ENCODE data around the gene NOXO1.
"Not testable (repeated sequence)": the region's sequence is repeated elsewhere in the genome, so short reads cannot be mapped to it uniquely, and the experiment has no call there.

The NOXO1 gene

DNA sequence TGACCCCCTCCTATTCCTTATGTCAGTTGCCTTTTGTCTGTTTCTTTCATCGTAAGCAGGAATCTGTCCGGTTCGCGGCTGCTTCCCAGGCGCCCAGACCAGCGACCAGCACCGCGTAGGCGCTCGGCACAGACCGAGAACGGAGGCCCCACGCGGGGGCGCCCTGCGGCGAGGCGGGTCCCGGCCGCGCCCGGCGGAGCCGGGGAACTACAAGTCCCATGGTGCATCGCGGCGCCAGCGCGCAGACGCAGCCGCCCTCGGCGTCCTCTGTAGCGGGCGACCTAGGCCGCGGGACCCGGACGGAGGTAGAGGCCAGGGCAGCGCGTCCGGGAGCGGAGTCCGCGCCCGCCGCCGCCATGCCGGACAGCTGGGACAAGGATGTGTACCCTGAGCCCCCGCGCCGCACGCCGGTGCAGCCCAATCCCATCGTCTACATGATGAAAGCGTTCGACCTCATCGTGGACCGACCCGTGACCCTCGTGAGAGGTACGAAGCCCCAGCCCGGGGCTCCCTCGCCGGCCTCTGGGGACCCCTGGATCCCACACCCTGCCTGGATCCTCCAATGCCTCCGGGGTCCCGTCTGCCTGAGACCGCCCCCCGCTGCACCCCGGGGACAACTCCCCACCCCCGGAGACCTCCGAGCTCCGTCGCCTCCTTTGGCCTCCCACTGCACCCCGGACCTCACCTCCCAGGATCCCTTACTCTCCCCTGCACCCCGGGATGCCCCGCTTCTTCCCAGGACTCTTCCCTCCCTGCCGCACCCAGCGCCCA is 21.8 kb downstream of the NOXO1 start, which contains the start of gene NDUFB10:
Gene NDUFB10 (plus strand): TSS at position 270 of the 771 bp plus-strand sequence. CDS start 87 bp downstream, at position 357.
- peak; percentile 87 to 90 for DNase-seq

DNA sequence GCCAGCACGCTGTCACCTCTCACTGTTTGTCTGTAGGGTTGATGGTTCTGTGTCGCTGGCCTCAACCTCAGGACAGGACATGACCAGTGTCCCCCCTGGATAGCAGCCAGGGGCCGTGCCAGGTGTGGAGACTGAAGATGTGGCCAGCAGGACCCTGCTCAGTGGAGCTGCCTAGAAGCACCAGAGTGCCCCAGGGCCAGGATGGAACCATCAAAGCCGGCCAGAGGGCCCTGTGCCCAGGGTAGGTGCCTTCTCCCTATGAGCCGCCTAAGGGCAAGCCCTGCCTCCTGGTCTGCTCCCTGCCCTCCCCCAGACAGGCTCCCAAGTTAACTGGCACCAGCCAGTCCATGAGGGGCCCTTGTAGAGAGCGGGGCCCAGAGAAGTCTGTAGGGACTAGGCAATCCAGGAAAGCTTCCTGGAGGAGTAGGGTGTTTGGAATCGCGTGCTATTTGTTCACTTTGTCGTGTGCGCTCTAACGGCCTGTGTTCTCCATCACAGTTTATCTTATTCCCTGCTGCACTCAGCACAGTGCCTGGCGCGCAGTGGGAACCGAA is 22.5 kb downstream of the NOXO1 start:
- DNase-seq, result no peak

DNA sequence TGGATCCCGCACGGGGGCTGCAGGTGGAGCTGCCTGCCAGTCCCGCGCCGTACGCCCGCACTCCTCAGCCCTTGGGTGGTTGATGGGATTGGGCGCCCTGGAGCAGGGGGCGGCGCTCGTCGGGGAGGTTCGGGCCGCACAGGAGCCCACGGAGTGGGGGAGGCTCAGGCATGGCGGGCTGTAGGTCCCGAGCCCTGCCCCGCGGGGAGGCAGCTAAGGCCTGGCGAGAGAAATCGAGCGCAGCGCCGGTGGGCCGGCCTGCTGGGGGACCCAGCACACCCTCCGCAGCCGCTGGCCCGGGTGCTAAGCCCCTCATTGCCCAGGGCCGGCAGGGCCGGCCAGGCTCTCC is 23.2 kb downstream of the NOXO1 start:
- not testable (repeated sequence) for DNase-seq

DNA sequence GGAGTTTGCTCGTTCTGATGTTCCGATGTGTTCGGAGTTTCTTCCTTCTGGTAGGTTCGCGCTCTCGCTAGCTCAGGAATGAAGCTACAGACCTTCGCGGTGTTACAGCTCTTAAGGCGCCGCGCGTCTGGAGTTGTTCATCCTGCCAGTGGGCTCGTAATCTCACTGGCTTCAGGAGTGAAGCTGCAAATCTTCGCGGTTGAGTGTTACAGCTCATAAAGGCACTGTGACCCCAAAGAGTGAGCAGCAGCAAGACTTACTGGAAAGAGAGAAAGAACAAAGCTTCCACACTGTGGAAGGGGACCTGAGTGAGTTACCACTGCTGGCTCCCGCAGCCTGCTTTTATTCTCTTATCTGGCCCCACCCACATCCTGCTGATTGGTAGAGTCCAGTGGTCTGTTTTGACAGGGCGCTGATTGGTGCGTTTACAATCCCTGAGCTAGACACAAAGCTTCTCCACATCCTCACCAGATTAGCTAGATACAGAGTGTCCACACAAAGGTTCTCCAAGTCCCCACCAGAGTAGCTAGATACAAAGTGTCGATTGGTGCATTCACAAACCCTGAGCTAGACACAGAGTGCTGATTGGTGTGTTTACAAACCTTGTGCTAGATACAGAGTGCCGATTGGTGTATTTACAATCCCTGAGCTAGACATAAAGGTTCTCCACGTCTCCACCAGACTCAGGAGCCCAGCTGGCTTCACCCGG is 23.7 kb downstream of the NOXO1 start:
- DNase-seq, result not testable (repeated sequence)

DNA sequence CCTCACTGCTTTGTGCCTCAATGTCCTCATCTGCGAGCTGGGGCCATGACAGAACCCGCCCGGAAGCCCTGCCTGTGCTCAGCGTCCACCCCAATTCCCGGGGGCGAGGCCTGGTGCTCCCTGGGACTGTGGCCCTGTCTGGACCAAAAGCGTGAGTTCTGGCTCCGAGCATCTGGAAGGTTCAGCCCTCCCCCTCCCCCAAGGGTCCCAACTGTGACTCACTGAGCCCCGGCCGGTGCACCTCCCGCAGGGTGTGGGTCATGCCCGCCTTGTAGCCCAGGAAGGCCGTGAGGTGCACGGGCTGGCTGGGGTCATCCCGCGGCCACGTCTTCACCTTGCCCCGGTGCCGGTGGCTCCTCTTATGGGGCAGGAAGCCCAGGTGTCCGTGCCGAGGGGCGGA is 27.5 kb downstream of the NOXO1 start:
- no peak for DNase-seq

DNA sequence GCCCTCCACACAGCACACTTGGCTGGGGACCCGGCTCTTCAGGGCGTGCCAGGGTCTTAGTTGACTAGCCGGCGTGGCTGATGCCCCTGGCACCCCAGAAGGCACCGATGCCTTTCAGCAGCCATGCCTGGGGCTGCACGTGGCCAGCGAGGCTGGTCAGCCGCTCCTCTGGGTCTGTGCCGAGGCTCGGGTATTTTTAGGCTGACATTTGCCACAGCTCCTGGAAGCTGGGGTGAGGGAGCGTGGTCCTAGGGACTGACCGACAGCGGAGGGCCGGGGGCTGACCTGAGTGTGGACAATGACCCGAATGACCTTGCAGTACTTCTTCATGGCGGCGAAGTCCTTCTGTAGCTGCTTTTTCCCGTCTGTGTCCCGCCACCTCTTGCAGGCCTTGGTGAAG is 30.7 kb downstream of the NOXO1 start:
- DNase-seq, result no peak

DNA sequence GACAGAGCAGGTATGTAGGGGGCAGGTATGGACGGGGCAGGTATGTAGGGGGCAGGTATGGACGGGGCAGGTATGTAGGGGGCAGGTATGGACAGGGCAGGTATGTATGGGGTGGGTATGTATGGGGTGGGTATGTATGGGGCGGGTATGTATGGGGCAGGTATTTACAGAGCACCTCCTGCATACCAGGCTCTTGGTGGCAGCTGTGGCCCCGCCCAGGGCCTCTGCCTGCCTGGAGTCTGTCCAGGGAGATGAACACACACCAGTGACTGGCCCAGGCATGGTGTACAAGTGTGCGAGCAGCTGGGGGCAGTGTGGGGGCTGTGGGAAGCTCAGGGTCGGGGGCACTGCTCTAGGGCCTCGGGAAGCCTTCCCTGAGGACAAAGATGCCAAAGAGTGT is 31.2 kb downstream of the NOXO1 start:
- DNase-seq, result no peak

DNA sequence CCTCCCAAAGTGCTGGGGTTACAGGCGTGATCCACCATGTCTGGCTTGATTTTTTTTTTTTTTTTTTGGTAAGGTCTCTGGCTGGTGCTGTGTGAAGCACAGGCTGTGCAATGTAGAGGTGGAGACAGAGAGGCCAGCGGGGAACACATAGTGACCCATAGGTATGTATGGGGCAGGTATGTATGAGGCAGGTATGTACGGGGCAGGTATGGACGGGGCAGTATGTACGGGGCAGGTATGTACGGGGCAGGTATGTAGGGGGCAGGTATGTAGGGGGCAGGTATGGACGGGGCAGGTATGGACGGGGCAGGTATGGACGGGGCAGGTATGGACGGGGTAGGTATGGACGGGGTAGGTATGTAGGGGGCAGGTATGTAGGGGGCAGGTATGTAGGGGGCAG is 31.8 kb downstream of the NOXO1 start:
- no peak for DNase-seq

DNA sequence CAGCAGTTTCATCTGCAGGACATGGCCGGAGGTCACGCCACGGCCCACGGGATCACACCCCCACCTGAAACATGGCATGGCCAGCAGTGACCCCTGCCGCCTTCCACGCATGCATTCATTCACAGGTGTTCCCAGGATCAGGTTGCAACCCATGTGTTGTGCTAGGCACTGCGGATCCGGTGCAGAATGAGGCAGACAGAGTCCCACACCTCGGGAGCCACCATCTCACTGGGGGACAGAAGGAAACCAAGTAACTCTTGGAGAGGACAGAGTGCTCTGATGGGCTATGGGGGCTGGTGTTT is 33.9 kb downstream of the NOXO1 start:
- DNase-seq, result no peak

DNA sequence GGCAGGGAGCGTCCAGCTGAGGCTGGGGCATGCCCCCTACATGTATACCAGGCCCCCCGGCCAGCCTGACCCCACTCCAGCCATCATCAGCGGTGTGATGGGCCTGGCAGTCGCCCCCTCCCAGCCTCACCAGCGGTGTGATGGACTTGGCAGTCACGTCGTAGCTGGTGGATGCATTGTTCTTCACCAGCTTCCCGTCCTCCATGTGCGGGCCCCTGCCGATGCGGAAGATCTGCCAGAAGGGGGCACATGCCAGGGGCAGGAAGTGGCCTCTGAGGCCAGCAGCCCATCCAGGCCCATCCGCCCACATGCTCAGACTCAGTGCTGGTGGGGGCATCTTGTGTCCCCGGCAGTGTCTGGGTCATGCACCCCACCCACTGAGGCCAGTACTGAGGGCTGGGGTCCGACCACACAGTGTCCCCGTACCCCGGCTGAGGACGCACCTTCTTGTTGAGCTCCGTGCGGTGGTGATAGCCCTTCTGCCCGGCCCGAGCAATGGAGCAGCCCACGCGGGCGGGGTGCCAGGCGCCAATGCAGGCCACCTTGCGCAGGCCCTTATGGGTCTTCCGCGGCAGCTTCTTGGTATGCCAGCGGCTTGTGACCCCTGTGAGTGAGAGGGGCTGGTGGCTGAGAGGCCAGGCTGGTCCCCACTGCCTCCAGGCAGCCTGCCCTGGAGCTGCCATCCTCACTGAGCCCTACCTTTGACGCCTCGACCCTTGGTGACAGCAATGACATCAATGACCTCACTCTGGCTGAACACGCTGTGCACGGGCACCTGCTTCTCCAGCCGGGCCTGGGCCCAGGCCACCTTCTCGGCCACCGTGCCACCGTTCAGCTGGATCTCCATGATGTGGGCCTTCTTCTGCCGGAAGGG is 34.5 kb downstream of the NOXO1 start:
- DNase-seq, result no peak

DNA sequence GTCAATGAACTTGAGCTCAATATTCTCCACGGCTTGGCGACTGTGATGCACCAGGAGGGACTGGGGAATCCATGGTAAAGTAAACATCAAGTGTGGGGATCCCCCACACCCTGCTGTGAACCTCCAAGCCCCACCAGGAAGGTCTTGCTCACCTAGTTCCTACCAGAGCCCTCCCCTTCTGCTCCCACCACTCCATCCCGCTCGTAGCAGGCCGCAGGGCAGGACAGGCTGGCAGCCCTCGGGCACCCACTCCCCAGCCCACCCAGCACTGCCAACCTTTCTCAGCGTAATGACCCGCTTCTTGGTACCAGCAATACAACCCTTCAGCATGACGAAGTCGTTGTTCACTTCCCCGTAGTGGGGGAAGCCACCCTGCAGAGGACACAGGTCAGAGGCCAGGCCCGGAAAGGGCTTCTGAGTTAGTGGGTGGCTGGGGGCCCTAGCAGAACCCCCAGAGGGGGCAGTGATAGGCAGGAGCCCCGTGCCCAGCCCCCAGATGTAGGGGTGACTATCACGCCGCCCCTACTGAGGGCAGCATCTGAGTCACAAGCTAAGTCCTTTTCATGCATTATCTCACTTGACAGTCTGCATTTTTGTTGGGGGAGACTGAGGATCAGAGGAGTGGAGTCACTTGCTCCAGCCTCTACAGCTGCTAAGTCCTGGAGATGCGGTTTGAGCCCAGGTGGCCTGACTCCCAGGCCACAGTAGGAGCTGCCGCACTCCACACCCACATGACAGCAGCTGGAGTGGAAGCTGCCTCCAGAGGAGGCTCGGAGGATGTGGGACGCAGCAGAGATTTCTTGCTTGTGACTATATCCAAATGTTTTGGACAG is 35.5 kb downstream of the NOXO1 start:
- no peak for DNase-seq

DNA sequence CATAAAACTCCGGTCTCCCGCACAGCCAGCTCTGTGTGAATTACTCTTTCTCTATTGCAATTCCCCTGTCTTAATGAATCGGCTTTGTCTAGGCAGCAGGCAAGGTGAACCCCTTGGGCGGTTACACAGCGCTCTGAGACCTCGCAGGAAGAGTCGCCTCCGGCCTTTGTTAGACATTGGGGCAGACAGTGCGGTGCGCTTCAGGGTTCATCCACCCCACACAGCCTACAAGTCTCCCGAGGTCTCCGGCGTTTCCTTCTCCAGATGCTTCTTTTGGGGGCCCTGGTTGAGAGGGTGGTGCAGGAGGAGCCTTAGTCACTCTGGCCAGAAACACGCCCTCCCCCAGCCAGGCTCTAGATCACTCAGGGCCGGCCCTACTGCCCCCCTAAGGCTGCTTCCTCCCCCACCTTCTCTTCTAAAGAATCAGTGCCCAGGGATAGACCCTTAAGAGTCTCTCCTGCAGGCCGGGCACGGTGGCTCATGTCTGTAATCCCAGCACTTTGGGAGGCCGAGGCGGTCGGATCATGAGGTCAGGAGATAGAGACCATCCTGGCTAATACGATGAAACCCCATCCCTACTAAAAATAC is 36.6 kb downstream of the NOXO1 start:
- DNase-seq, result no peak

DNA sequence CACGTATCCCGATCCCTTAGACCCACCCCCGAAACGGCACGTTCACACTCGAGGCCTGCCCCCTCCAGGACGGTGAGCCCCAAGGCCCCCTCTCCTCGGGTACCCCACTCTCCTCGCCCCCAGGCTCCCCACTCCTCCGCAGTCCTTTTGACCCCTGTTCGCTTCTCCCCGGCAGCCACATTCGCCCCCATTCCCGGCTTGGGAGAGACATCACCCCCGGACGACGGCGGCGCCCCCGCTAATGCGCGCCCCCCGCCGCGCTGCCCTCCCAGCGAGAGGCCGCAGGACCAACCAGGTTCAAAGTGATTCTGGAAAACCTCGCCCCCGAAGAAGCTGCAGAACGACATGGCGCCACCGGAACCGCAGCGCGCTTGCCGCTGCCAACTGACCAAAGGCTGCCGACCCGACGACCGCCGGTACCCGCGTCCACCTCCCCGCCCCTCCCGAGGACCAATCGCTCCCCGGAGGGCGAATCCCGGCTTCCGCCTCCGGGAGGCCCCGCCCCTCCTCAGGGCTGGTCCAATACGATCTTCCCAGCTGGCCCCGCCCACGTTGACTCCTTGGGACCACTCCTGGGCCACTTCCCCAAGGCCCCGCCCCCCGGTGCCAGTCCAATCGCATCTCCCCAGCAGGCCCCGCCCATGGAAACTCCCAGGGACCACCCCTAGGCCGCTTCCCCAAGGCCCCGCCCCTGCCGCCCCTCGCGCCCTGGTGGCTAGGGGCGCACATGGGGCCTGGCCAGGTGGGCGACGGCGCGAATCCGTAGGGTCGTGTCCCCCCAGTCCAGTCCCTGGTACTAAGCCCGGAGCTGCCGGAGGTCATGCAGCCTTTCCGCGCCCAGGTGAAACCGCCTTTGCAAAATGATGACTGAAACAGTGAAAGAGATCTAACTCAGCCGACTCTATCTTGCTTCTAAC is 38.2 kb downstream of the NOXO1 start, which contains the start of gene MSRB1:
Gene MSRB1 (minus strand): TSS at position 390 of the 917 bp plus-strand sequence. CDS start 43 bp downstream, at position 347.
- DNase-seq, result peak; percentile 99 to 100

DNA sequence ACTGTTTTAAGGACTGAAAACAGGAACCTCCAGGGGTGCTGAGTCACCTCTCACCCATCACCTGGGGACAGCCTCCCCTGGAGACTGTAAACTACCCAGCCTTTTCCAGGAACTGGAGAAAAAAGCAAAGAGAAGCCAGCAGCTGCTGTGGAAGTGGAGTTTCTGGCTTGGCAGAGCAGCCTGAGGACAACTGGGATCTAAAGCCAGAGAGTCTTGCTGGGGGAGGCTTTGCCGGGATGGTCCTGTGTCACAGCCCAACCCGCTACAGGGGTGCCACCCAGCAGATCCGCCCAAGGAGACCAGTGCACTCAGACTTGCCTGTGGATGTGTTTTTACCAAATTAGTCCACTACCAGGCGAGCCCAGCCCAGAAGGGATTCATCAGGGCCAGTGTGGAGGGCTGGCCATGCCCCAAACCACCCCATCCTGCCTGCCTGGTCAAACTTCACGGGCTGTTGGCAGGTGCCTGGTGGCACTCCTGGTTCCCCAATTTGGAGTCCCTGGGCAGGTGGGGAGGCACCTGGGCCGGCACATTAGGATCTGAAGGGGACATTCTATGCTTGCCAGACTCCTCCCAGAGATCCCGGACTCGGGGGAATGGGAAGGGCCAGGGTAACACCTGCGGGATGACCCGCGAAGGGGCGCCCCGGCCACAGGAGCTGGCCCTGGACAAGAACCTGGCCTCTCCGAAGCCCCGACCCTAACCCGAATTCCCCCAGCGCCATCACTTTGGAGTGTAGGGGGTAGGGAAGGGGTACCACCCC is 39.0 kb downstream of the NOXO1 start:
- no peak for DNase-seq

DNA sequence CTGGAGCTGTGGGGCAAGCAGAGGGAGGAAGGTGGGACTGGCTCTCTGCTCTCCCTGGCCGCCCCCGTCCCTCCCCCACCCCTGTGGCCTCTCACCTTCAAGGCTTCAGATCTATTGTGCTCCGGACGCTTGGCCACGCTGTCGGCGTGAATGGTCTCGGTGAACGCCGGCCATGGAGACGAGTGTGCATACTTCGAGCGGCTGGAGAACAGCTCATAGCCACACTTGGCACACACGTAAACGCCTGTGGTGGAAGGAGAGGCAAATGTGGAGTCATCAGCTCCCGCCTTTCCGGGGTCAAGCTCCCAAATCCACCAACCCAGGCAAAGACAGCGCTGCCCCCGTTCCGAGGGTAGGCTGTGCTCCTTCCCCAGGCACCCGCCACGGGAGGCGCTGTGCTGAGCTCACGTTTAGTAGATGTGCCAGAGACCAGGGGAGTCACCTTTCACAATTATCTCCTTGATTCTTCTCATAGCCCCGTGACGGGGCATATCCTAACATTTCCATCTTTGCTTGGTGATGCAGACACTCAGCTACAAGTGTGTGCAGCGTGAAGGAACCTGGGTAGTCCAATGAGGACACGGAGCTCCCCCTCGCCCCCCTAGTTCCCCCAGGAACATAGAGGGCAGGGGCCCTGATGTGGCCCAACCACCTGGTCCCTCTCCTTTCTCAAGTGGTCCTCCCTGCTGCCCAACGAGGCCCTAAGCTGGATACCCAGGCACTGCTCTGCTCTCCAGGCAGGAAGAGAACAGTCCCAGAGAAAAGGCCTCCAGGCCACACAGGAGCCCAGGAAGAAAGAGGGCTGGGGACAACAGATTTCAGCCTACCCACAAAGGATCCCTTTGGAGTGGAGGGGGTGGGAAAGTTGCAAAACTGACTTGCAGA is 39.9 kb downstream of the NOXO1 start:
- no peak for DNase-seq

DNA sequence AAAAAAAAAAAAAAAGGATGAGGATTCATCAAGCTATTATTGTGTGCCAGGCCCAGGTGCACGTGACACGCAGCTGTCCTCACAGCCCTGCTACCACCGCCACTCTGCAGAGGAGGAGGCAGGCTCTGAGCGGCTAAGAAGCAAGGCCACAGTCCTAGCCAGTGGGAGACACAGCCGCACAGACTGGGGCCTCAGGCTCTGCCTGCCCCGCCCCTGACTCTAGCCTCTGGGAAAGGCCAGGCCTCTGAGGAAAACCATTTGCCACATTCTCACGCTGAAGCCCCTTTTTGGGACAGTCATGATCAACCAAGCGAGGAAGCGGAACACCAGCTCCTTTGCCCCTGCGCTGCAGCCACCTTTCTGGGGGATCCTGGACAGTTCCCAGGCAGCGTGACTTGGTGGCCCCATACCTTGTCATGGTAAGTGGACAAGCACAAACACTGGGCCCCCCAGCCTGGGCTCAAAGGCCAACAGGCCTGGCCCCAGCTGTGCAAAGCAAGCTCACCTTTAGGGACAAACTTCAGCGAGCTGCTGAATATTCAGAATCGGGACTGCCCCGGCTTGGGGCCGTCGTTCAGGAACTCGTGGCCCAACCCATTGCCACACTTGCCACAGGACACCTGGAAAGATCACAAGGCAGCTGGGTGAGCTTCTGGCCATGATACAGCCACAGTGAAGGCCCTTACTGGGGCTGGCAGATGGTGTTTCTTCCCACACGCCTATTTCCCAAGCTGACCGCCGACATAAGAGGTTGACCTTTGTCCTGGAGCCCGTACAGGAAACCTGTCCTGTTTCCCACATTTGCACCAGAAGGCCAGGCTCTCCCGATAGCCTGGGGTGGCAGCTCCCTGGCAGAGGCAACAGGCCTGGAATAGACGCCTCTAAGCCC is 40.8 kb downstream of the NOXO1 start:
- no peak for DNase-seq

DNA sequence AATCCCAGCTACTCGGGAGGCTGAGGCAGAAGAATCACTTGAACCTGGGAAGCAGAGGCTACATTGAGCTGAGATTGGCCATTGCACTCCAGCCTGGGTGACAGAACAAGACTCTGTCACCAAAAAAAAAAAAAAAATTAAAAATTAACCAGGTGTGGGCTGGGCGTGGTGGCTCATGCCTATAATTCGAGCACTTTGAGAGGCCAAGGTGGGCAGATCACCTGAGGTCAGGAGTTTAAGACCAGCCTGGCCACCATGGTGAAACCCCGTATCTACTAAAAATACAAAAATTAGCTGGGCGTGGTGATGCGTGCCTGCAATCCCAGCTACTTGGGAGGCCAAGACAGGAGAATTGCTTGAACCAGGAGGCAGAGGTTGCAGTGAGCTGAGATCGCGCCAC is 41.4 kb downstream of the NOXO1 start:
- not testable (repeated sequence) for DNase-seq

DNA sequence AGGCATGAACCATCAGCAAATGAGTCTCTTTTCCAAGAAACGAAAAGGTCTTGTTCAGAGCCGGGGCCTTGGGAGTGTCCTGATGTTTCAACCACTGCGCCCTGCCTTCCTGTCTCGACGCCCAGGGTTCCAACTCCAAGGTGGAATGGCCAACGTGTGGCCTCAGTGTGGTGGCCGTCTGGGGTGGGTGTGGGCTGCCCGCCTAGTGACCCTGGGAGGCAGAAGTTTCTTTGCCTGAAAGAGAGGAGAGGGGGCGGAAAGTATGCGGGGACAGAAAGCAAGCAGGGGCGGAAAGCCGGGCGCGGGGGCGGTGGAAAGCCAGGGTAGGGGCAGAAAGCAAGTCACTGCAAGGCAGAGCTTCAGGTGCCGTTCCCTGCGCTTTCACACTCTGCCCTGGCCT is 42.4 kb downstream of the NOXO1 start:
- DNase-seq, result no peak
